K562 (cell line): ENCODE data around the gene CNNM3. TPM values are rescaled to one million over a fixed set of nuclear protein-coding genes. Genes with fewer than 3 reads are reported as not detected.

Source experiments
- BHLHE40 ChIP-seq: IDR thresholded peaks from 2 replicates; pipeline ENCODE4 v1.6.1; 2011; ENCODE audit warnings: low read length, improper control_type of control experiment
- CBFA2T3 ChIP-seq: fragments of 450-650 bp; IDR thresholded peaks from 2 replicates; pipeline ENCODE4 v1.6.1; 2017
- CHD1 ChIP-seq: fragments of 200-600 bp; sonication (generic); IDR thresholded peaks from one replicate; pipeline ENCODE4 v1.6.1; 2012; ENCODE audit warnings: mild to moderate bottlenecking, moderate library complexity, low read length, inconsistent platforms
- FOXP1 ChIP-seq: sonication (generic); formaldehyde crosslinking; IDR thresholded peaks from 2 replicates; pipeline ENCODE4 v1.8.0; 2022; ENCODE audit warnings: mild to moderate bottlenecking, missing genetic modification reagents
- HINFP ChIP-seq: fragments of 450-650 bp; conservative IDR thresholded peaks from 2 replicates; pipeline ENCODE4 v1.6.1; 2016; ENCODE audit warnings: missing genetic modification characterization, low read depth, mild to moderate bottlenecking, control low read depth, missing compliant biosample characterization
- ILK ChIP-seq: fragments of 450-650 bp; IDR thresholded peaks from 2 replicates; pipeline ENCODE4 v1.6.1; 2016; ENCODE audit warnings: missing genetic modification characterization, low read depth, mild to moderate bottlenecking, missing compliant biosample characterization, moderate library complexity, borderline replicate concordance
- KDM1A ChIP-seq, 2 experiments: fragments of 450-650 bp; IDR thresholded peaks; 2 replicates each; pipeline ENCODE4 v1.6.1; 2016; ENCODE audit warnings: mild to moderate bottlenecking in 2 of 2
- MAFK ChIP-seq: IDR thresholded peaks from 2 replicates; pipeline ENCODE4 v1.6.1; 2011; ENCODE audit warnings: low read length, improper control_type of control experiment
- MYC ChIP-seq, 2 experiments: fragments of 250-450 bp in 1 of 2; sonication (Bioruptor Pico) in 1 of 2; IDR thresholded peaks; 2 replicates each; pipeline versions ENCODE4 v1.5.1 to v1.6.1; 2012 to 2021; ENCODE audit warnings: low read depth in 2 of 2, borderline replicate concordance in 1 of 2, improper control_type of control experiment in 1 of 2, low read length in 1 of 2, mild to moderate bottlenecking in 1 of 2, moderate library complexity in 1 of 2
- NRF1 ChIP-seq, 2 experiments: fragments of 450-650 bp; IDR thresholded peaks in 1 of 2; conservative IDR thresholded peaks in 1 of 2; 2 replicates each; pipeline ENCODE4 v1.6.1; 2014; ENCODE audit warnings: mild to moderate bottlenecking in 2 of 2
- PCBP1 ChIP-seq: fragments of 200-400 bp; formaldehyde crosslinking; IDR thresholded peaks from 2 replicates; pipeline ENCODE4 v1.6.1; 2018; ENCODE audit warnings: mild to moderate bottlenecking, low read depth, low read length; ENCODE audit not compliant: poor library complexity, severe bottlenecking
- PHF21A ChIP-seq: fragments of 450-650 bp; IDR thresholded peaks from 2 replicates; pipeline ENCODE4 v1.6.1; 2017; ENCODE audit warnings: low read depth, borderline replicate concordance
- PKNOX1 ChIP-seq: fragments of 450-650 bp; IDR thresholded peaks from 2 replicates; pipeline ENCODE4 v1.6.1; 2016
- SAFB ChIP-seq: fragments of 200-400 bp; formaldehyde crosslinking; IDR thresholded peaks from 2 replicates; pipeline ENCODE4 v1.6.1; 2017; ENCODE audit warnings: low read depth, low read length, borderline replicate concordance
- SMAD1 ChIP-seq: fragments of 150-350 bp; IDR thresholded peaks from 2 replicates; pipeline ENCODE4 v1.6.1; 2014; ENCODE audit warnings: low read length, low read depth; ENCODE audit not compliant: partially characterized antibody
- XRCC3 ChIP-seq: fragments of 450-650 bp; IDR thresholded peaks from 2 replicates; pipeline ENCODE4 v1.6.1; 2017; ENCODE audit warnings: mild to moderate bottlenecking, moderate library complexity
- ZNF197 ChIP-seq: fragments of 200-800 bp; sonication (Bioruptor generic); IDR thresholded peaks from 2 replicates; pipeline ENCODE4 v1.6.1; 2016; ENCODE audit warnings: low read depth, missing genetic modification characterization, missing compliant biosample characterization
- ZNF655 ChIP-seq: fragments of 250-450 bp; sonication (Bioruptor Pico); IDR thresholded peaks from 2 replicates; pipeline ENCODE4 v1.5.0; 2021
- ZNF766 ChIP-seq: fragments of 200-800 bp; sonication (Bioruptor generic); conservative IDR thresholded peaks from 2 replicates; pipeline ENCODE4 v1.6.1; 2016; ENCODE audit warnings: missing genetic modification characterization, missing compliant biosample characterization
- polyA plus RNA-seq, 8 experiments: library from polyadenylated mRNA; depleted of rRNA in 4 of 8; stranded (reverse) in 5 of 8; unstranded in 3 of 8; fragments of >200 nt; fragmentation: Nextera tagmentation in 2 of 8; fragmentation: Illumina TruSeq in 1 of 8; extraction: Ambion mirVana in 2 of 8; extraction: Trizol in 1 of 8; gene quantifications; 2 replicates each; pipeline versions ENCODE4 v1.2.1 to v1.2.3, GENCODE V29; 2011 to 2014; ENCODE audit warnings: inconsistent platforms in 1 of 8, missing spikeins in 1 of 8
- total RNA-seq, 7 experiments: library from RNA; depleted of rRNA in 6 of 7; stranded (reverse); fragments of >200 nt in 6 of 7; fragmentation: Illumina TruSeq in 2 of 7; extraction: Trizol in 2 of 7; gene quantifications; 2 replicates each; pipeline versions ENCODE4 v1.2.1 to v1.2.3, GENCODE V29; 2011 to 2021; ENCODE audit warnings: low replicate concordance in 1 of 7
- TF ChIP-seq, protein P1 (sequence below): sonication (generic); formaldehyde crosslinking; IDR thresholded peaks from 2 replicates; pipeline ENCODE4 v1.8.0; 2022; ENCODE audit warnings: missing genetic modification reagents, mild to moderate bottlenecking, moderate library complexity, borderline replicate concordance
- TF ChIP-seq, protein P2 (sequence below): fragments of 250-450 bp; sonication (Bioruptor Pico); IDR thresholded peaks from 2 replicates; pipeline ENCODE4 v1.8.0; 2022; ENCODE audit warnings: moderate library complexity, mild to moderate bottlenecking, inconsistent platforms
- TF ChIP-seq, protein P3 (sequence below): fragments of 450-650 bp; formaldehyde crosslinking; IDR thresholded peaks from 2 replicates; pipeline ENCODE4 v1.4.0; 2020; ENCODE audit warnings: mild to moderate bottlenecking

CNNM3 gene
- total and polyA plus RNA-seq, 9 of the 15 experiments (the other 6 are each of a cell fraction or from before 2014, with no cell fraction given), result 1.4 to 16.9 (median 6.5) TPM

DNA sequence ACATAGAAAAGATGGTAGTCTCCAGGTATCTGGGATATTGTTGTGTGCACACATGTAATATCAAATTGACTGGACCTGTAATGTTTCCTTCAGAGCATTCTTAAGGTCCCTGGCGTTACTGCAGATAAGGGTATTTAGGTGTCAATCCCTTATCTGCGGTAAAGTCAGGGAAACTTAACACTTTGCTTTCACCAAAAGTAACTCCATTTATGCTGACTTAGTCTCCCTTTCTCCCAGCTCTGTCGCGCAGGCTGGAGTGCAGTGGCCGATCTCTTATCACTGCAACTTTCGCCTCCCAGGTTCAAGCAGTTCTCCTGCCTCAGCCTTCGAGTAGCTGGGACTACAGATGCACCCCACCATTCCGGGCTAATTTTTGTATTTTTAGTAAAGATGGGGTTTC, 1.8 kb downstream of the CNNM3 start (continued):
- TF ChIP-seq, protein P1, sequence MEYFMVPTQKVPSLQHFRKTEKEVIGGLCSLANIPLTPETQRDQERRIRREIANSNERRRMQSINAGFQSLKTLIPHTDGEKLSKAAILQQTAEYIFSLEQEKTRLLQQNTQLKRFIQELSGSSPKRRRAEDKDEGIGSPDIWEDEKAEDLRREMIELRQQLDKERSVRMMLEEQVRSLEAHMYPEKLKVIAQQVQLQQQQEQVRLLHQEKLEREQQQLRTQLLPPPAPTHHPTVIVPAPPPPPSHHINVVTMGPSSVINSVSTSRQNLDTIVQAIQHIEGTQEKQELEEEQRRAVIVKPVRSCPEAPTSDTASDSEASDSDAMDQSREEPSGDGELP, result no peak
- TF ChIP-seq PKNOX1, result peak; percentile 31; the same call in 1 of the 2 replicates
- no peak for TF ChIP-seq FOXP1 (CRISPR knock-in tag)
- TF ChIP-seq SMAD1, result no peak
- no peak for TF ChIP-seq ILK
- TF ChIP-seq CHD1, result no peak
- TF ChIP-seq ZNF766 (CRISPR knock-in tag), result no peak
- no peak for TF ChIP-seq HINFP
- TF ChIP-seq ZNF655 (CRISPR knock-in tag), result no peak
- TF ChIP-seq XRCC3, result no peak
- TF ChIP-seq ZNF197, result no peak
- no peak for TF ChIP-seq MYC (IDR thresholded peaks at IDR 0.05; ENCODE audit: low read depth, low read length)
- no peak for TF ChIP-seq MYC (CRISPR knock-in tag; IDR thresholded peaks at IDR 0.05; ENCODE audit: borderline replicate concordance, low read depth)
- TF ChIP-seq CBFA2T3, result peak; percentile 44
- TF ChIP-seq SAFB, result no peak
- TF ChIP-seq, protein P2, sequence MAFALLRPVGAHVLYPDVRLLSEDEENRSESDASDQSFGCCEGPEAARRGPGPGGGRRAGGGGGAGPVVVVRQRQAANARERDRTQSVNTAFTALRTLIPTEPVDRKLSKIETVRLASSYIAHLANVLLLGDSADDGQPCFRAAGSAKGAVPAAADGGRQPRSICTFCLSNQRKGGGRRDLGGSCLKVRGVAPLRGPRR (CRISPR knock-in tag), result no peak
- TF ChIP-seq MAFK, result 0 out of 2 replicates have a peak, but pooled peaks have one; percentile 10
- no peak for TF ChIP-seq BHLHE40
- TF ChIP-seq, protein P3, sequence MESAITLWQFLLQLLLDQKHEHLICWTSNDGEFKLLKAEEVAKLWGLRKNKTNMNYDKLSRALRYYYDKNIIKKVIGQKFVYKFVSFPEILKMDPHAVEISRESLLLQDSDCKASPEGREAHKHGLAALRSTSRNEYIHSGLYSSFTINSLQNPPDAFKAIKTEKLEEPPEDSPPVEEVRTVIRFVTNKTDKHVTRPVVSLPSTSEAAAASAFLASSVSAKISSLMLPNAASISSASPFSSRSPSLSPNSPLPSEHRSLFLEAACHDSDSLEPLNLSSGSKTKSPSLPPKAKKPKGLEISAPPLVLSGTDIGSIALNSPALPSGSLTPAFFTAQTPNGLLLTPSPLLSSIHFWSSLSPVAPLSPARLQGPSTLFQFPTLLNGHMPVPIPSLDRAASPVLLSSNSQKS (CRISPR knock-in tag), result no peak
- no peak for TF ChIP-seq PCBP1
- TF ChIP-seq KDM1A (IDR thresholded peaks at IDR 0.05), result peak in 1 of 2 experiments; percentile 33; a peak in 1 of 4 replicates
- 0 out of 4 replicates have a peak, but pooled peaks of 1 of the 2 experiments have one; percentile 12 for TF ChIP-seq NRF1 (conservative IDR thresholded peaks at IDR 0.05 in 1 of 2, IDR thresholded peaks at IDR 0.05 in 1 of 2)
- TF ChIP-seq PHF21A, result no peak
